HepG2 (cell line): ENCODE data around the gene GGA3. TPM values are rescaled to one million over a fixed set of nuclear protein-coding genes. Genes with fewer than 3 reads are reported as not detected.

ENCODE experiments used
- ARID2 ChIP-seq: sonication (generic); formaldehyde crosslinking; IDR thresholded peaks from 2 replicates; pipeline ENCODE4 v1.8.1; 2022; ENCODE audit warnings: mild to moderate bottlenecking, missing genetic modification reagents, borderline replicate concordance
- ARNT2 ChIP-seq: sonication (generic); formaldehyde crosslinking; IDR thresholded peaks from 2 replicates; pipeline ENCODE4 v1.8.0; 2022; ENCODE audit warnings: mild to moderate bottlenecking, low read depth, missing genetic modification reagents, moderate library complexity
- CENPT ChIP-seq: sonication (generic); formaldehyde crosslinking; IDR thresholded peaks from 2 replicates; pipeline ENCODE4 v1.8.0; 2022; ENCODE audit warnings: low read depth, mild to moderate bottlenecking, moderate library complexity, missing genetic modification reagents
- CHD4 ChIP-seq: fragments of 200-600 bp; sonication (generic); IDR thresholded peaks from 2 replicates; pipeline ENCODE4 v1.7.0; 2017; ENCODE audit warnings: mild to moderate bottlenecking, low read length, borderline replicate concordance
- CREBL2 ChIP-seq: sonication (generic); formaldehyde crosslinking; IDR thresholded peaks from 2 replicates; pipeline ENCODE4 v1.8.1; 2023; ENCODE audit warnings: missing genetic modification reagents, mild to moderate bottlenecking, borderline replicate concordance
- FLYWCH1 ChIP-seq: sonication (generic); formaldehyde crosslinking; IDR thresholded peaks from 2 replicates; pipeline ENCODE4 v1.8.1; 2023; ENCODE audit warnings: mild to moderate bottlenecking, missing genetic modification reagents
- HMG20B ChIP-seq: conservative IDR thresholded peaks from 2 replicates; pipeline ENCODE4 v1.6.1; 2016; ENCODE audit warnings: missing genetic modification reagents, missing compliant biosample characterization
- KDM3A ChIP-seq: IDR thresholded peaks from 2 replicates; pipeline ENCODE4 v1.6.1; 2018; ENCODE audit warnings: low read depth, missing compliant biosample characterization
- KDM4B ChIP-seq: sonication (generic); formaldehyde crosslinking; IDR thresholded peaks from 2 replicates; pipeline ENCODE4 v1.4.0; 2020; ENCODE audit warnings: missing genetic modification reagents
- LRRFIP1 ChIP-seq: sonication (generic); formaldehyde crosslinking; conservative IDR thresholded peaks from 2 replicates; pipeline ENCODE4 v1.4.0; 2020; ENCODE audit warnings: missing genetic modification reagents
- MLX ChIP-seq: IDR thresholded peaks from 2 replicates; pipeline ENCODE4 v1.6.1; 2016
- NR2C2 ChIP-seq: sonication (generic); formaldehyde crosslinking; IDR thresholded peaks from 2 replicates; pipeline ENCODE4 v1.4.0; 2020; ENCODE audit warnings: missing genetic modification reagents, mild to moderate bottlenecking, moderate library complexity, borderline replicate concordance
- PBX3 ChIP-seq: sonication (generic); formaldehyde crosslinking; IDR thresholded peaks from 2 replicates; pipeline ENCODE4 v1.8.1; 2023; ENCODE audit warnings: missing genetic modification reagents, inconsistent platforms, borderline replicate concordance
- PCBP2 ChIP-seq: fragments of 200-400 bp; formaldehyde crosslinking; optimal IDR thresholded peaks from 2 replicates; pipeline ENCODE3; 2018; ENCODE audit warnings: low read length, low read depth; ENCODE audit not compliant: poor library complexity, severe bottlenecking
- STAT5B ChIP-seq: sonication (generic); formaldehyde crosslinking; IDR thresholded peaks from 2 replicates; pipeline ENCODE4 v1.4.0; 2020; ENCODE audit warnings: missing genetic modification reagents
- ZNF441 ChIP-seq: sonication (generic); formaldehyde crosslinking; IDR thresholded peaks from 2 replicates; pipeline ENCODE4 v1.7.0; 2021; ENCODE audit warnings: missing genetic modification reagents, borderline replicate concordance
- ZNF543 ChIP-seq: sonication (generic); formaldehyde crosslinking; IDR thresholded peaks from 2 replicates; pipeline ENCODE4 v1.4.0; 2020; ENCODE audit warnings: mild to moderate bottlenecking, missing genetic modification reagents
- ZNF547 ChIP-seq: sonication (generic); formaldehyde crosslinking; IDR thresholded peaks from 2 replicates; pipeline ENCODE4 v1.5.1; 2020; ENCODE audit warnings: mild to moderate bottlenecking, missing genetic modification reagents
- ZNF670 ChIP-seq: sonication (generic); formaldehyde crosslinking; IDR thresholded peaks from 2 replicates; pipeline ENCODE4 v1.8.0; 2022; ENCODE audit warnings: mild to moderate bottlenecking, missing genetic modification reagents, borderline replicate concordance
- ZNF7 ChIP-seq: IDR thresholded peaks from 2 replicates; pipeline ENCODE4 v1.6.1; 2016; ENCODE audit warnings: missing biosample characterization, missing genetic modification reagents
- ZNF780A ChIP-seq: sonication (generic); formaldehyde crosslinking; IDR thresholded peaks from 2 replicates; pipeline ENCODE4 v1.8.0; 2022; ENCODE audit warnings: mild to moderate bottlenecking, missing genetic modification reagents, moderate library complexity
- ZSCAN29 ChIP-seq: sonication (generic); formaldehyde crosslinking; conservative IDR thresholded peaks from 2 replicates; pipeline ENCODE4 v1.4.0; 2020; ENCODE audit warnings: mild to moderate bottlenecking, missing genetic modification reagents
- ZZZ3 ChIP-seq: sonication (generic); formaldehyde crosslinking; IDR thresholded peaks from 2 replicates; pipeline ENCODE4 v1.4.0; 2020; ENCODE audit warnings: missing genetic modification reagents, mild to moderate bottlenecking, borderline replicate concordance
- polyA plus RNA-seq, 8 experiments: library from polyadenylated mRNA; depleted of rRNA in 3 of 8; stranded (reverse) in 7 of 8; unstranded in 1 of 8; fragments of >200 nt; fragmentation: Illumina TruSeq in 4 of 8; extraction: Trizol in 4 of 8; gene quantifications; 2 replicates each; pipeline versions ENCODE4 v1.2.1 to v1.2.3, GENCODE V29; 2011 to 2016; ENCODE audit warnings: low read depth in 4 of 8, missing spikeins in 1 of 8, mixed read lengths in 1 of 8; ENCODE audit not compliant: insufficient read depth in 1 of 8
- total RNA-seq, 5 experiments: library from RNA; depleted of rRNA; stranded (reverse); fragments of >200 nt; fragmentation: Illumina TruSeq; extraction: Trizol; gene quantifications; 2 replicates each; pipeline ENCODE4 v1.2.3, GENCODE V29; 2016; ENCODE audit warnings: low read depth in 1 of 5

Gene GGA3
- total and polyA plus RNA-seq, 2 of the 13 experiments (the other 11 are each of a cell fraction or from before 2014, with no cell fraction given) = 28.4 to 43.7 TPM

GRCh38 chr17:75295201-75296158, 34.1 kb upstream of the GGA3 start (continued):
- peak; percentile 69 for TF ChIP-seq MLX (CRISPR knock-in tag)
- TF ChIP-seq ZZZ3 (CRISPR knock-in tag) = no peak
- peak; percentile 95 for TF ChIP-seq HMG20B (CRISPR knock-in tag)
- TF ChIP-seq FLYWCH1 (CRISPR knock-in tag) = no peak
- no peak for TF ChIP-seq STAT5B (CRISPR knock-in tag)
- TF ChIP-seq KDM3A (CRISPR knock-in tag) = 0 out of 2 replicates have a peak, but pooled peaks have one; percentile 56
- TF ChIP-seq ARNT2 = peak; percentile 44
- no peak for TF ChIP-seq CREBL2 (CRISPR knock-in tag)
- no peak for TF ChIP-seq PBX3 (CRISPR knock-in tag)
- no peak for TF ChIP-seq ZNF547 (CRISPR knock-in tag)
- TF ChIP-seq ZSCAN29 (CRISPR knock-in tag) = peak; percentile 95
- TF ChIP-seq ZNF670 (CRISPR knock-in tag) = peak; percentile 56; the same call in 1 of the 2 replicates
- TF ChIP-seq ZNF543 = peak; percentile 80; the same call in 1 of the 2 replicates
- TF ChIP-seq CHD4 = 0 out of 2 replicates have a peak, but pooled peaks have one; percentile 9
- peak; percentile 66 for TF ChIP-seq NR2C2 (CRISPR knock-in tag)
- TF ChIP-seq ARID2 (CRISPR knock-in tag) = no peak
- TF ChIP-seq CENPT (CRISPR knock-in tag) = no peak
- TF ChIP-seq ZNF441 (CRISPR knock-in tag) = 0 out of 2 replicates have a peak, but pooled peaks have one; percentile 20
- no peak for TF ChIP-seq LRRFIP1 (CRISPR knock-in tag)
- peak; percentile 94 for TF ChIP-seq ZNF7 (CRISPR knock-in tag)
- peak; percentile 57; the same call in 1 of the 2 replicates for TF ChIP-seq KDM4B
- no peak for TF ChIP-seq PCBP2
- no peak for TF ChIP-seq ZNF780A (CRISPR knock-in tag)
